ENCODE measurements around the gene ZNF398.

The ZNF398 gene

GRCh38 chr7:149150981-149151380 lies 3.7 kb downstream of the ZNF398 start:
- H3K4me3 ChIP-seq (replicated peaks; ENCODE audit: low read depth, low read length) = no peak overlapping the region
- no peak for TF ChIP-seq CTCF (IDR thresholded peaks at IDR 0.05; ENCODE audit: low read depth, low read length, missing control alignments)
- DNase-seq (ENCODE audit: extremely low read depth, low read depth) = no peak

- H3K4me3 ChIP-seq (replicated peaks; ENCODE audit: low read depth, low read length) = no peak overlapping the region
- no peak for TF ChIP-seq CTCF (IDR thresholded peaks at IDR 0.05; ENCODE audit: low read depth, low read length, missing control alignments)
- no peak for DNase-seq (ENCODE audit: extremely low read depth, low read depth)
Measured at GRCh38 chr7:149153346-149153745, 6.1 kb downstream of the ZNF398 start.

- TF ChIP-seq CTCF (IDR thresholded peaks at IDR 0.05; ENCODE audit: low read depth, low read length, missing control alignments) = no peak
- H3K4me3 ChIP-seq (replicated peaks; ENCODE audit: low read depth, low read length) = no peak overlapping the region
- no peak for DNase-seq (ENCODE audit: extremely low read depth, low read depth)
Measured at GRCh38 chr7:149154056-149154455, 6.8 kb downstream of the ZNF398 start.

- no peak overlapping the region for H3K4me3 ChIP-seq (replicated peaks; ENCODE audit: low read depth, low read length)
- DNase-seq (ENCODE audit: extremely low read depth, low read depth) = no peak
- no peak for TF ChIP-seq CTCF (IDR thresholded peaks at IDR 0.05; ENCODE audit: low read depth, low read length, missing control alignments)
Measured at GRCh38 chr7:149156898-149157297, 9.6 kb downstream of the ZNF398 start.

- no peak for TF ChIP-seq CTCF (IDR thresholded peaks at IDR 0.05; ENCODE audit: low read depth, low read length, missing control alignments)
- H3K4me3 ChIP-seq (replicated peaks; ENCODE audit: low read depth, low read length) = no peak overlapping the region
- no peak for DNase-seq (ENCODE audit: extremely low read depth, low read depth)
Measured at GRCh38 chr7:149161241-149161848, 14.1 kb downstream of the ZNF398 start.

- H3K4me3 ChIP-seq (replicated peaks; ENCODE audit: low read depth, low read length) = no peak overlapping the region
- DNase-seq (ENCODE audit: extremely low read depth, low read depth) = no peak
- TF ChIP-seq CTCF (IDR thresholded peaks at IDR 0.05; ENCODE audit: low read depth, low read length, missing control alignments) = no peak
Measured at GRCh38 chr7:149166142-149166541, 18.9 kb downstream of the ZNF398 start.
